Fibroblast of pulmonary artery (primary cell): Measurements from ENCODE around the gene PTPRK.

Experiments
- DNase-seq: peaks from one replicate; pipeline ENCODE4 v3.0.0-alpha.2; 2010; ENCODE audit warnings: low read depth
- H3K4me3 ChIP-seq: replicated peaks from 2 replicates; pipeline ENCODE4 v1.5.1; 2011; ENCODE audit warnings: low read depth, mild to moderate bottlenecking, control low read depth, low read length, moderate library complexity
- CTCF ChIP-seq: IDR thresholded peaks from 2 replicates; pipeline ENCODE4 v1.5.1; 2011; ENCODE audit warnings: mild to moderate bottlenecking, control low read depth, low read length, inconsistent platforms; ENCODE audit errors: missing control alignments

PTPRK gene

DNA sequence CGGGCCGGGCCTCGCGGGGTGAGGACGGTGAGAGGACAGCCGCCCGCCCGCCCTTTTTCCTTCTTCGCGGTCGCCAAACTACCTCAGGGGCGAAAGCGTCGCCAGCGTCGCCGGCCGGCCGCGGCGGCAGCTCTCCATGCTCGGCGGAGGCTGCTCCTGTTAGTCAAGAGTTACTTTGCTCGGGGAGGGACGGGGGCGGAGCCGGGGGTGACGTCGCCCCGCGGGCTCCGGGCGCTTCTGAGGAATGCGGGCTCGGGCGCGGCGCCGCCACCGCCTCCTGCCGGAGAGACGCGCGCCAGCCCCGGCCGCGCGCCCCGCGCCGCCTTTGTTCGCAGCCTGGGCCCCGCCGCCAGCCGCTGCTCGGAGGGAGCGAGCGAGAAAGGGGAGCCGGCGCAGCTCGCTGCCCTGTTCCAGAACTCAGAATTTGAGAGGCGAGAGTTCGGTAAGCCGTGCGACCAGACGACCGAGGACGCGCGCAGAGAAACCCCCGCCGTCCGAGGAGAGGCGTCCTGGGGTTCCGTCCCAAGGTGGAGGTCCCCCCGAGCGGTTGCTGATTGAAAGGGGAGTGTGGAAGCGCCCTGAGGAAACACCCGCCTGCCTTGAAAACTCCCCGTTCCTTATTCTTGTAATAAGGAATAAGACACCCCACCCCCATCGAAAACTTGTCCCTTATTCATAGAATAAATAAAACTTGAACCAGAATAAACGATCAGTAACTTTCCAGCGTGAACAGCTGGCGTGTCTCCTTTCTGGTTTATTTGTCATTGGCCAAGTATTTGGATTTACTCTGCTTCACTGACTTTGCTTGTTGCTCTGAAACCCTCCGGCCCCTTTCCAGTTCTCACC lies at the start of gene PTPRK:
PTPRK (minus strand) TSS at position 164 of the 846 bp plus-strand sequence. CDS start 241 bp downstream, outside the sequence.
- peak within 1 kb of the TSS; percentile 93 for H3K4me3 ChIP-seq
- peak; percentile 2 for TF ChIP-seq CTCF
- peak; percentile 93 for DNase-seq

DNA sequence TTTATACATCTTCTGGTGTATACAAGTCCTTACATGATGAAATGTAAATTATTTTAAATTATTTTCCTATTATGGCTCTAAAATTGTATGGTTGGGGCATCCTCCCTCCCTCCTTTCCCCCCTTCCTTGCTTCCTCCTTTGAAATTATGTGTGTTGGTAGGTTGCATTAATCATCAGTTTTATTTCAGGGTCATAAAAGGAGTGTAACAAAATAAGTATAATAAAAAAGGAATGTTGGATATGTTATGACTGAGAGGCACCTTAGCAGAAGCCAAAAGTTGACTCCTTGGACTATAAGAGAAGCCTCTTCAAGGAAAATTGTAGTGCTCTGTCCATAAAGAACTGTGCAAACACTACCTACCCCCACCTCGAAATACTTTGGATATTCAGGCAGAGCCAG lies 46.6 kb upstream of the PTPRK start:
- no peak for DNase-seq
- H3K4me3 ChIP-seq, result no peak overlapping the region
- no peak for TF ChIP-seq CTCF

- TF ChIP-seq CTCF, result no peak
- no peak for DNase-seq
- no peak overlapping the region for H3K4me3 ChIP-seq
These were observed 40.6 kb upstream of the PTPRK start for GRCh38 chr6:128560966-128561365.

DNA sequence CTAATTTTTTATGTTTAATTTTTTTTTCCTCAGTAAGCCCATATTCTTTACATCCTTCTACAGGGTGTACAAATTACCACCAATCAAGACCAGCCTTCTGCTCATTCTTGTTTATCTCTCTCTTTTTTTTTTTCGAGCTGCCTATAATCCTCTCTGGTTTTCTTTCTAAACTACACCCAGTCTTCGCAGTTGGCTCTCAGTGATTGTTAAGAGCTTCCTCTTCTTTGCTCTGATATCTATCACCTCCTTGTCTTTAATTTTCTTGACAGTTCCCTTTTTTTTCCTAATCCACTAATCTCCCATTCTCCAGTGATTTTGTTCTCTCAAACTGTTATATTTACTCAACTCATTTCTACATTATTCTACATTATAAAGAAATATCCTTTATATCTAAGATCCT lies 38.5 kb upstream of the PTPRK start:
- no peak for DNase-seq
- H3K4me3 ChIP-seq, result no peak overlapping the region
- TF ChIP-seq CTCF, result no peak

DNA sequence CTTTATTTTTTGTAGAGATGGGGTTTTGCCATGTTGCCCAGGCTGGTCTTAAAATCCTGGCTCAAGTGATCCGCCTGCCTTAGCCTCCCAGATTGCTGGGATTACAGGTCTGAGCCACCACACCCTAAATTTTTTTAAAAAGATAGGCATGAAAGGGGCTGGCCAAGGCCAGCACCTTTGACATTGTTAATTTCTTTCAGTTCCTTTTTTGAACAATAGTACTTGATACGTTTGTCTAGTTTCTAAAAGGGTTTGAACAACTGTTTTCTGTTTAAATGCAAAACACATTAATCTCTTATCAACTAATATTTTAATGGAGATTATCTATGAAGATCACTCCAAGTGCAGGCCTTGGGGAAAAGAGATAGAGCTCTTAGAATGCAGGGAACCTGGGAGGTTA lies 37.6 kb upstream of the PTPRK start:
- TF ChIP-seq CTCF, result no peak
- no peak for DNase-seq
- no peak overlapping the region for H3K4me3 ChIP-seq

GRCh38 chr6:128557081-128557480 lies 36.7 kb upstream of the PTPRK start:
- TF ChIP-seq CTCF, result no peak
- peak; percentile 23 for DNase-seq
- no peak overlapping the region for H3K4me3 ChIP-seq

- peak; percentile 27 for DNase-seq
- peak; percentile 27 for TF ChIP-seq CTCF
- no peak overlapping the region for H3K4me3 ChIP-seq
These were observed 33.9 kb upstream of the PTPRK start for GRCh38 chr6:128554302-128554701.
